EH (cell line): ENCODE measurements around the gene KNSTRN.

Experiments
- DNase-seq: peaks from one replicate; pipeline ENCODE4 v3.0.0-alpha.2; 2015; ENCODE audit warnings: low read depth

KNSTRN gene

GRCh38 chr15:40397688-40398412 is 15.3 kb downstream of the KNSTRN start:
- no peak for DNase-seq

GRCh38 chr15:40398413-40398873 is 15.9 kb downstream of the KNSTRN start:
- no peak for DNase-seq

GRCh38 chr15:40399370-40399769 is 16.8 kb downstream of the KNSTRN start:
- no peak for DNase-seq

- DNase-seq, result peak; percentile 97
These were observed 23.2 kb downstream of the KNSTRN start, which contains the start of gene IVD for GRCh38 chr15:40405501-40406381. TSS of gene IVD (plus strand) at chr15:40405795. CDS start at chr15:40405828, 33 bp downstream.

- DNase-seq, result no peak
These were observed 24.9 kb downstream of the KNSTRN start for GRCh38 chr15:40407330-40407990.

GRCh38 chr15:40409366-40409765 is 26.8 kb downstream of the KNSTRN start:
- no peak for DNase-seq

- DNase-seq, result no peak
These were observed 28.0 kb downstream of the KNSTRN start for GRCh38 chr15:40410476-40410875.

- DNase-seq, result no peak
These were observed 29.7 kb downstream of the KNSTRN start for GRCh38 chr15:40412095-40412759.

- DNase-seq, result no peak
These were observed 30.5 kb downstream of the KNSTRN start for GRCh38 chr15:40413036-40413435.

- DNase-seq, result no peak
These were observed 32.3 kb downstream of the KNSTRN start for GRCh38 chr15:40414816-40415215.

- no peak for DNase-seq
These were observed 32.7 kb downstream of the KNSTRN start for GRCh38 chr15:40415226-40415625.

GRCh38 chr15:40416056-40416455 is 33.5 kb downstream of the KNSTRN start:
- no peak for DNase-seq

GRCh38 chr15:40418126-40418525 is 35.6 kb downstream of the KNSTRN start:
- no peak for DNase-seq

- DNase-seq, result no peak
These were observed 37.7 kb downstream of the KNSTRN start for GRCh38 chr15:40420071-40420713.

GRCh38 chr15:40420793-40421192 is 38.3 kb downstream of the KNSTRN start:
- no peak for DNase-seq

- peak; percentile 65 for DNase-seq
These were observed 39.0 kb downstream of the KNSTRN start for GRCh38 chr15:40421246-40422157.

- DNase-seq, result no peak
These were observed 42.1 kb downstream of the KNSTRN start for GRCh38 chr15:40424483-40425115.

GRCh38 chr15:40425681-40426080 is 43.2 kb downstream of the KNSTRN start:
- DNase-seq, result no peak

GRCh38 chr15:40427188-40427587 is 44.7 kb downstream of the KNSTRN start:
- DNase-seq, result no peak

GRCh38 chr15:40428185-40428584 is 45.7 kb downstream of the KNSTRN start:
- no peak for DNase-seq
